ENCODE results near the gene SLC25A20. TPM values are rescaled to one million over a fixed set of nuclear protein-coding genes. Genes with fewer than 3 reads are reported as not detected.

SLC25A20 gene
- total RNA-seq, 1 donor from 2014 or later = 9.5 TPM

DNA sequence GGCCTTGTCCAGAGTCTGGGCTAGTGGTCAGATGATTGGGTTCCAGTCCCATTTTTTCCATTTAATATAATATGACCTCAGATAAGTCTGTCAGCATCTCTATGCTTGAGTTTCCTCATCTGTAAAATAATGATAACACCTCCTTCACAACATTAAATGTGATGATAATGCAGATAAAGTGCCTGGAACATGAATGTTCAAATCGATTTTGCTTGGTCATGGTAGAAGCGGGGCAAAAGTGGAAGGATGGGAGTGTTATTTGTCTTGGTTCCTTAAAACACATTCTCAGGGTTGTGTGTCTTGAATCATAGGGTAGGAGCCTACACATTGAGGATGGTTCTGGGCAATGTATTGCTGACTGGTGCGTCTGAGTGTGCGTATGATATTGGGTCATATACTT, 36.8 kb upstream of the SLC25A20 start:
- FAIRE-seq = no peak
- peaks cover 6% of the 10 kb centered on the region for H3K36me3 ChIP-seq (ENCODE audit: control insufficient read depth, insufficient read depth, low read length)
- H3K27me3 ChIP-seq (ENCODE audit: control insufficient read depth, insufficient read depth, low read length) = no peaks in the 10 kb centered on the region
- DNase-seq (ENCODE audit: low read depth) = no peak
- no peak overlapping the region for H3K4me3 ChIP-seq (ENCODE audit: low read depth, low read length)
- no peak for TF ChIP-seq CTCF (IDR thresholded peaks at IDR 0.05; ENCODE audit: insufficient read depth, low read length, severe bottlenecking)

DNA sequence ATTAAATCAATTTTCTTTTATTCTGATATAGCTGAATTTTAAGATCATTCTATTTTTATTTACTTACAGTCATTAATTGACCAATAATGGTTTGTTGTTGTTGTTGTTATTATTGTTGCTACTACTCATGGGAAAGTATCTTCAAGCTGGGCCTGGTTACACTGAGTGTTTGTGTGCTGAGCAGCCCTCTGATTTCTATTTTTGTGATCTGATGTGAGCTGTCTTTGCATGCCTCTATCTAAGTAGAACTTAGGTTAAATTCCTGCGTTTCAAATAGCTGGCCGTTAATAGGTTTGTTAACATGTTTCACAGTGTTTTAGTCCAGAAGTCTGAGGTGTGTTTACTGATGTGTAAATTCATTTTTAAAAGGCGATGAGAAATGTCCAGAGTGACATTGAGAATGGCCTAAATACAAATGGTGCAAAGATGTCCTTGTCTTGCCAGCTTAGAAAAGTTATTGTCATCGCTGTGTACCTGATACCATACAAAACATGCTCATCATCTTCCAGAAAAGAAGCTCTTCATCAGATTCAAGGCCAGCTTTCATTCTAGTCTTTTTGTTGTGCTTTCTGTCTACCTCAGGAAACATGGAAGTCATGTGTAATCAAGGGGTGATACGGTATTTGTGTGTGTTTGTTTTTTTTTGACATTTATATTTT, 35.8 kb upstream of the SLC25A20 start:
- Histone ChIP-seq H3K27me3 (ENCODE audit: control insufficient read depth, insufficient read depth, low read length) (no peaks in the 10 kb centered on the region), H3K4me3 (ENCODE audit: low read depth, low read length) (no peak overlapping the region), H3K36me3 (ENCODE audit: control insufficient read depth, insufficient read depth, low read length) (peaks cover 7% of the 10 kb centered on the region)
- DNase-seq (ENCODE audit: low read depth) (no peak), FAIRE-seq (no peak)
- TF ChIP-seq CTCF (IDR thresholded peaks at IDR 0.05; ENCODE audit: insufficient read depth, low read length, severe bottlenecking) = no peak

- FAIRE-seq (no peak), DNase-seq (ENCODE audit: low read depth) (no peak)
- H3K4me3 ChIP-seq (ENCODE audit: low read depth, low read length) = no peak overlapping the region
- no peak for TF ChIP-seq CTCF (IDR thresholded peaks at IDR 0.05; ENCODE audit: insufficient read depth, low read length, severe bottlenecking)
- no peaks in the 10 kb centered on the region for H3K27me3 ChIP-seq (ENCODE audit: control insufficient read depth, insufficient read depth, low read length)
- H3K36me3 ChIP-seq (ENCODE audit: control insufficient read depth, insufficient read depth, low read length) = peaks cover 13% of the 10 kb centered on the region
These were observed 33.4 kb upstream of the SLC25A20 start for GRCh38 chr3:48931944-48932580.

DNA sequence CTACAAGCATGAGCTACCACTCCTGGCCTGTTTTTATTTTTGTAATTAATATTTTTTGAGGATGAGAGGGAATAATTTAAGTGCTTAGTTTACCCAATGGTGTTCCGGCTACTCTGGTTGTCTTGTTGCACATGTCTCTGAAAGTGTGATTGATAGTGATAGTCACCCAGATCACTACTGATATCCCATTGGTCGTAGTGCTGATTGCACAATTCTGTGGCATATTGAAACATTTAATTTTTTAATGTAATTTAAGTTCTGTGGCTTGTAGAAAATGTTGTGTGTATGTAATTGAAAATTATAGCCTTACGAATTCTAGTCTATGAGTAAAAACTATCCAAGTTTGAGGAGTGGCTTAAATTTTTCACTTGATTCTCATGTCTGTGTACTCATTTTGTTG, 31.9 kb upstream of the SLC25A20 start:
- DNase-seq (ENCODE audit: low read depth) = no peak
- peaks cover 14% of the 10 kb centered on the region for H3K36me3 ChIP-seq (ENCODE audit: control insufficient read depth, insufficient read depth, low read length)
- no peak for FAIRE-seq
- no peak for TF ChIP-seq CTCF (IDR thresholded peaks at IDR 0.05; ENCODE audit: insufficient read depth, low read length, severe bottlenecking)
- H3K4me3 ChIP-seq (ENCODE audit: low read depth, low read length) = no peak overlapping the region
- H3K27me3 ChIP-seq (ENCODE audit: control insufficient read depth, insufficient read depth, low read length) = no peaks in the 10 kb centered on the region

DNA sequence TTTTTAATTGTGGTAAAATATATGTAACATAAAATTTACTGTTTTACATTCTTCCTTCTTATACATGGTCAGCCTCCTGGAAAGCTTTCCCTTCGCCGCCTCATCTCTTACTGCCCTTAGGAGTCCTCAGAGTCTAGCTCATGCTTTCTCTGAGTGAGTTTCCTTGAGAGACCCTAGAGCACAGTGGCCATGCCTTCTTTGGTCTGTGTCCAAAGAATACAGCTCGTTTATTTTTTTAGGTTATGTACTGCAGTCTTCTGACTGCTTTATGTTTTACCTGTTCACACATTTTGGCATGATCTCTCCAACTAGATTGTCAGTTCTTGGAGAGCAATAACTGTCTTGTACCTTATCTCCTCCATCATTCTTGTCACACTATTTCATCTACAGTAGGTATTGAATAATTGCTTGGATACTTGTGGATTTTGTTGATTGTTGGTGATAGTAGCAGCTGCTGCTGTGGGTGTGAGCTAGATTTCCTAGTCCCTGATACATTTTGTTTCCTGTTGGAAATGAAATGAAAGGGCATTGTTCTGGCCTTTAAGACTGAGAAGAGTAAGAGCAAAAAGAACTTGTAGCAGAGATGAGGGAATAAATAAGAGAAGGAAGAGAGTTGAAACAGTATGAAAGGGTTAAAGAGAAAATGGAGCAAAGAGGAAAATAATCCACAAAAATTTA, 30.8 kb upstream of the SLC25A20 start:
- no peak for FAIRE-seq
- no peak for DNase-seq (ENCODE audit: low read depth)
- Histone ChIP-seq H3K27me3 (ENCODE audit: control insufficient read depth, insufficient read depth, low read length) (no peaks in the 10 kb centered on the region), H3K36me3 (ENCODE audit: control insufficient read depth, insufficient read depth, low read length) (peaks cover 14% of the 10 kb centered on the region), H3K4me3 (ENCODE audit: low read depth, low read length) (no peak overlapping the region)
- no peak for TF ChIP-seq CTCF (IDR thresholded peaks at IDR 0.05; ENCODE audit: insufficient read depth, low read length, severe bottlenecking)

All from bronchial epithelial cell (primary cell).